Activated naive CD8-positive, alpha-beta T cell treated with anti-CD3 and anti-CD28 coated beads, Interleukin-2, amount 10 ng/mL, durations not matched to agents 7 days and 5 days (primary cell): Measurements from ENCODE around the gene NKTR. TPM values are rescaled to one million over a fixed set of nuclear protein-coding genes. Genes with fewer than 3 reads are reported as not detected.

Experiments used
- ATAC-seq: fragments of 150-1000 bp; cut with Tn5 transposase; one replicate; pipeline ENCODE4 v1.10.0; 2021; ENCODE audit warnings: low read depth, moderate library complexity
- POLR2A ChIA-PET: fragments of 350-600 bp; sonication (Branson Sonifier 250); formaldehyde crosslinking; loops from one replicate; lab custom pipeline; 2021; ENCODE audit warnings: antibody characterized with exemption; lab: Charles Lee
- DNase-seq: peaks from one replicate; pipeline ENCODE4 v3.0.0; 2021
- H3K27ac Mint-ChIP-seq: one replicate; pipeline ENCODE4 v1.8.0; 2022; ENCODE audit warnings: mild to moderate bottlenecking, mixed read lengths
- H3K27me3 Mint-ChIP-seq: one replicate; pipeline ENCODE4 v1.8.0; 2022; ENCODE audit warnings: mild to moderate bottlenecking, moderate library complexity, mixed read lengths
- H3K36me3 Mint-ChIP-seq: one replicate; pipeline ENCODE4 v1.8.0; 2021; ENCODE audit warnings: mild to moderate bottlenecking, mixed read lengths
- H3K4me1 Mint-ChIP-seq: one replicate; pipeline ENCODE4 v1.8.0; 2021; ENCODE audit warnings: mixed read lengths
- H3K4me3 Mint-ChIP-seq: one replicate; pipeline ENCODE4 v1.8.0; 2022; ENCODE audit warnings: mild to moderate bottlenecking, moderate library complexity, mixed read lengths
- H3K9me3 Mint-ChIP-seq: one replicate; pipeline ENCODE4 v1.8.0; 2021; ENCODE audit warnings: mixed read lengths
- total RNA-seq, 2 experiments: library from RNA; stranded (reverse); gene quantifications; one replicate each; pipeline ENCODE4 v1.2.3, GENCODE V29; 2021

NKTR gene
- total RNA-seq, 2 experiments from 2014 or later, result 150 to 152 TPM

DNA sequence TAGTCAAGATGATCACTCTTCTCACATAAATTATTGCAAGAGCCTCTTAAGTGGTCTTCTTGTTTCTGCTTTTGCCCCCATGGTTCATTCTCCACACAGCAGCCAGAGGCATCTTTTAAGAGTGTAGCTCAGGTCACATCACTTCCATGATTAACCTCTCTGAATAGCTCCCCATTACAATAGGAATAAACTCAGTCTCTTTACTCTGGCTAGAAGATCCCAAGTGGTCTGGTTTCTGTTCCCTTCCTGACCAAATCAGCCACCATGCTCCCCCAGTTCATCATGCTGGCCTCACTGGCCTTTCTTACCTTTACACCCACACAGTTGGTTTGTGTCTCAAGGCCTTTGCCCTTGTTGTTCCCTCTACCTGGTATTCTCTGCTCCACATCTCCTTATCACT is 93.9 kb downstream of the NKTR start:
- Mint-ChIP-seq H3K4me3 (no peak overlapping the region), H3K27me3 (peaks cover 4% of the 10 kb centered on the region), H3K9me3 (no peaks in the 10 kb centered on the region), H3K27ac (no peak overlapping the region), H3K4me1 (peaks cover 2% of the 10 kb centered on the region), H3K36me3 (no peaks in the 10 kb centered on the region)
- no peak for DNase-seq
- ATAC-seq, result no peak
- POLR2A ChIA-PET, result no interaction called here

- ATAC-seq, result no peak
- Mint-ChIP-seq H3K4me1 (peaks cover 13% of the 10 kb centered on the region), H3K4me3 (no peak overlapping the region), H3K36me3 (no peaks in the 10 kb centered on the region), H3K9me3 (no peaks in the 10 kb centered on the region), H3K27me3 (no peaks in the 10 kb centered on the region), H3K27ac (no peak overlapping the region)
- POLR2A ChIA-PET, result no interaction called here
- DNase-seq, result no peak
Observed at GRCh38 chr3:42696356-42697288, 96.1 kb downstream of the NKTR start.

GRCh38 chr3:42697289-42698051 is 97.0 kb downstream of the NKTR start:
- Mint-ChIP-seq H3K36me3 (no peaks in the 10 kb centered on the region), H3K27ac (no peak overlapping the region), H3K27me3 (no peaks in the 10 kb centered on the region), H3K4me3 (no peak overlapping the region), H3K9me3 (no peaks in the 10 kb centered on the region), H3K4me1 (peaks cover 13% of the 10 kb centered on the region)
- no peak for DNase-seq
- POLR2A ChIA-PET, result no interaction called here
- ATAC-seq, result no peak

Other genes starting within 250 kb of the NKTR start
- gene LYZL4, start 190.1 kb upstream of the NKTR start, total RNA-seq, result not detected
- 10 to 100 TPM; 22.3 to 26.9 TPM for gene VIPR1, start 98.0 kb upstream of the NKTR start, total RNA-seq
- 10 to 100 TPM; 52.5 to 53.0 TPM for gene SEC22C, start 18.7 kb upstream of the NKTR start, total RNA-seq
- 10 to 100 TPM; 50.9 to 55.5 TPM for gene SS18L2, start 9.8 kb upstream of the NKTR start, total RNA-seq
- gene ZBTB47, start 53.0 kb downstream of the NKTR start, total RNA-seq, result 1 to 10 TPM; 1.1 to 1.3 TPM
- gene KLHL40, start 84.9 kb downstream of the NKTR start, total RNA-seq, result not detected
- not detected for gene HHATL, start 102.1 kb downstream of the NKTR start, total RNA-seq
- gene CCDC13, start 172.6 kb downstream of the NKTR start, total RNA-seq, result under 1 TPM in 1 of 2 experiments, not detected in 1; 0.85 TPM
- 10 to 100 TPM; 40.3 to 44.5 TPM for gene HIGD1A, start 203.8 kb downstream of the NKTR start, total RNA-seq
- 1 to 10 TPM; 3.7 to 3.9 TPM for gene ACKR2, start 208.8 kb downstream of the NKTR start, total RNA-seq